HG03108 (cell line): ENCODE measurements around the gene KCTD6.
"Not testable (repeated sequence)": the region's sequence is repeated elsewhere in the genome, so short reads cannot be mapped to it uniquely, and the experiment has no call there.

Experiments
- ATAC-seq: cut with Tn5 transposase; IDR thresholded peaks from one replicate; pipeline ENCODE4 v1.9.1; 2021; ENCODE audit warnings: moderate library complexity; ENCODE audit not compliant: unreplicated experiment

Gene KCTD6

GRCh38 chr3:58522759-58523425 lies 31.0 kb downstream of the KCTD6 start:
- ATAC-seq: no peak

- no peak for ATAC-seq
Observed at GRCh38 chr3:58524326-58524888, 32.5 kb downstream of the KCTD6 start.

GRCh38 chr3:58526515-58526957 lies 34.6 kb downstream of the KCTD6 start:
- ATAC-seq: no peak

GRCh38 chr3:58527440-58527839 lies 35.5 kb downstream of the KCTD6 start:
- not testable (repeated sequence) for ATAC-seq

- no peak for ATAC-seq
Observed at GRCh38 chr3:58528629-58529028, 36.7 kb downstream of the KCTD6 start.

GRCh38 chr3:58529516-58530353 lies 37.8 kb downstream of the KCTD6 start:
- no peak for ATAC-seq

- ATAC-seq: no peak
Observed at GRCh38 chr3:58530354-58530865, 38.5 kb downstream of the KCTD6 start.

- no peak for ATAC-seq
Observed at GRCh38 chr3:58531555-58531954, 39.7 kb downstream of the KCTD6 start.

GRCh38 chr3:58531956-58532355 lies 40.1 kb downstream of the KCTD6 start:
- ATAC-seq: no peak

- peak; percentile 87 for ATAC-seq
Observed at GRCh38 chr3:58532794-58533220, 40.9 kb downstream of the KCTD6 start.

- ATAC-seq: no peak
Observed at GRCh38 chr3:58534592-58535494, 42.9 kb downstream of the KCTD6 start.

GRCh38 chr3:58535531-58536500 lies 43.9 kb downstream of the KCTD6 start:
- no peak for ATAC-seq

GRCh38 chr3:58536501-58537411 lies 44.9 kb downstream of the KCTD6 start, which contains the start of gene ACOX2:
ACOX2 (minus strand) TSS chr3:58537190; CDS start chr3:58535106, 2,084 bp downstream.
- ATAC-seq: no peak

- no peak for ATAC-seq
Observed at GRCh38 chr3:58537412-58538301, 45.8 kb downstream of the KCTD6 start.

- no peak for ATAC-seq
Observed at GRCh38 chr3:58539626-58540025, 47.7 kb downstream of the KCTD6 start.

GRCh38 chr3:58540176-58540858 lies 48.4 kb downstream of the KCTD6 start:
- no peak for ATAC-seq

GRCh38 chr3:58544541-58544940 lies 52.6 kb downstream of the KCTD6 start:
- ATAC-seq: no peak
